Ectodermal cell (in vitro differentiated cells): Measurements from ENCODE around the gene BCCIP.

Experiments
- H3K27ac ChIP-seq: 2 replicates; pipeline ENCODE4 v1.7.0; 2013; ENCODE audit warnings: mild to moderate bottlenecking, low read depth, low read length; ENCODE audit not compliant: insufficient read depth, poor library complexity, severe bottlenecking
- H3K27me3 ChIP-seq: 2 replicates; pipeline ENCODE4 v1.7.0; 2013; ENCODE audit warnings: mild to moderate bottlenecking, low read length; ENCODE audit not compliant: insufficient read depth, control insufficient read depth, poor library complexity, severe bottlenecking
- H3K36me3 ChIP-seq: one replicate; pipeline ENCODE4 v1.7.0; 2013; ENCODE audit warnings: low read length; ENCODE audit not compliant: control insufficient read depth, insufficient read depth
- H3K4me1 ChIP-seq: one replicate; pipeline ENCODE4 v1.7.0; 2013; ENCODE audit warnings: low read length; ENCODE audit not compliant: control insufficient read depth, insufficient read depth
- H3K4me3 ChIP-seq: 2 replicates; pipeline ENCODE4 v1.7.0; 2013; ENCODE audit warnings: low read depth, low read length, control low read depth; ENCODE audit not compliant: insufficient read depth
- H3K9me3 ChIP-seq: 2 replicates; pipeline ENCODE4 v1.7.0; 2013; ENCODE audit warnings: mild to moderate bottlenecking, low read length, moderate library complexity; ENCODE audit not compliant: control insufficient read depth
- WGBS, 2 experiments: methylation state at CpG; one replicate each; pipeline ENCODE4 v1.1.7; 2013; ENCODE audit warnings: missing lambda C conversion rate in 2 of 2; 5-methylcytosine and 5-hydroxymethylcytosine counted together

Gene BCCIP

DNA sequence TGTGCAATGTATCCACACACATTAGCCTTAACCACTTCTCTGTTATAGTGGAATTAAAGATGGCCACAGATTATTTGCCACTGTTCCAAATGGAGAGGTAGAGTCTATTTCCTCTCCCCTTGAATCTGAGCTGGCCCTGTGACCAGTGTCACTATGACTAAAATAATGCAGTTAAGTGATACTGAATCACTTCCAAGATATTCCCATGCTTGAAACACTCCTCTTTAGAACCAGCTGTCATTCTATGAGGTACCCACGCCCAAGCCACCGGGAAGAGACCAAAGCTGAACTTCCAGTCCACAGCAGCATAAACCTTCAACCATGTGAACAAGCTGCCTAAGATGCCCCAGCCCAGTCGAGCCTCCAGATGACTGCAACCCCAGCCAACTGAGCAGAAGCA is 59.9 kb downstream of the BCCIP start:
- Histone ChIP-seq H3K4me3 (no peak overlapping the region), H3K36me3 (peaks cover 3% of the 10 kb centered on the region), H3K27me3 (no peaks in the 10 kb centered on the region), H3K27ac (no peak overlapping the region), H3K9me3 (peaks cover 2% of the 10 kb centered on the region), H3K4me1 (peaks cover 22% of the 10 kb centered on the region)
- 94 to 98% methylated on average over 3 of the region's 3 CpGs for WGBS, 2 experiments
